Osteoblast (primary cell): ENCODE results near the gene TTC3. TPM values are rescaled to one million over a fixed set of nuclear protein-coding genes. Genes with fewer than 3 reads are reported as not detected.
A peak's percentile ranks its signal among the peaks of the same experiment; 100 is the strongest.

Experiments
- DNase-seq: peaks from one replicate; pipeline ENCODE4 v3.0.0; 2011; ENCODE audit warnings: low spot score, mixed read lengths; ENCODE audit not compliant: insufficient read length; ENCODE audit errors: missing footprints
- H2AFZ ChIP-seq: 2 replicates; pipeline ENCODE4 v1.6.0; 2011; ENCODE audit warnings: mild to moderate bottlenecking, low read length
- H3K27ac ChIP-seq: 2 replicates; pipeline ENCODE4 v1.5.1; 2011; ENCODE audit warnings: mild to moderate bottlenecking, low read depth, low read length, moderate library complexity
- H3K27me3 ChIP-seq: 2 replicates; pipeline ENCODE4 v1.6.0; 2012; ENCODE audit warnings: mild to moderate bottlenecking, control low read depth, inconsistent platforms, low read length, moderate library complexity; ENCODE audit not compliant: insufficient read depth
- H3K36me3 ChIP-seq: 2 replicates; pipeline ENCODE4 v1.5.1; 2011; ENCODE audit warnings: mild to moderate bottlenecking, low read length, control low read depth, moderate library complexity; ENCODE audit not compliant: insufficient read depth
- H3K4me1 ChIP-seq: 2 replicates; pipeline ENCODE4 v1.5.1; 2011; ENCODE audit warnings: mild to moderate bottlenecking, low read length, control low read depth, moderate library complexity; ENCODE audit not compliant: insufficient read depth
- H3K4me2 ChIP-seq: 2 replicates; pipeline ENCODE4 v1.6.0; 2011; ENCODE audit warnings: mild to moderate bottlenecking, low read length; ENCODE audit not compliant: insufficient read depth
- H3K4me3 ChIP-seq: fragments of 200-600 bp; sonication (generic); 3 replicates; pipeline ENCODE4 v1.5.1; 2012; ENCODE audit warnings: mild to moderate bottlenecking, low read length, inconsistent platforms; ENCODE audit not compliant: insufficient read depth
- H3K79me2 ChIP-seq: 2 replicates; pipeline ENCODE4 v1.6.0; 2012; ENCODE audit warnings: mild to moderate bottlenecking, low read length, control low read depth, inconsistent platforms; ENCODE audit not compliant: insufficient read depth
- H3K9me3 ChIP-seq: 2 replicates; pipeline ENCODE4 v1.5.1; 2011; ENCODE audit warnings: low read depth, low read length, control low read depth
- H4K20me1 ChIP-seq: 2 replicates; pipeline ENCODE4 v1.6.0; 2012; ENCODE audit warnings: mild to moderate bottlenecking, low read length, control low read depth; ENCODE audit not compliant: insufficient read depth
- CTCF ChIP-seq: IDR thresholded peaks from 2 replicates; pipeline ENCODE4 v1.5.1; 2011; ENCODE audit warnings: mild to moderate bottlenecking, low read depth, low read length, moderate library complexity; ENCODE audit errors: extremely low read depth
- total RNA-seq: library from RNA; depleted of rRNA; stranded (reverse); fragments of >200 nt; gene quantifications from 2 replicates; pipeline ENCODE4 v1.2.3, GENCODE V29; 2012

Gene TTC3
- total RNA-seq, 1 donor = 364 TPM

- peaks cover 76% of the 10 kb centered on the region for H4K20me1 ChIP-seq
- peaks cover 94% of the 10 kb centered on the region for H3K79me2 ChIP-seq
- H3K4me2 ChIP-seq = no peak overlapping the region
- H2AFZ ChIP-seq = no peak overlapping the region
- H3K27me3 ChIP-seq = no peaks in the 10 kb centered on the region
- peaks cover 3% of the 10 kb centered on the region for H3K4me1 ChIP-seq
- H3K9me3 ChIP-seq = no peaks in the 10 kb centered on the region
- no peak for TF ChIP-seq CTCF
- no peak overlapping the region for H3K27ac ChIP-seq
- DNase-seq = no peak
- H3K4me3 ChIP-seq = no peak overlapping the region
- H3K36me3 ChIP-seq = peaks cover under 1% of the 10 kb centered on the region
Observed at GRCh38 chr21:37082856-37083528, 9.9 kb downstream of the TTC3 start.

- Histone ChIP-seq H3K4me3 (no peak overlapping the region), H4K20me1 (peaks cover 78% of the 10 kb centered on the region), H3K27ac (no peak overlapping the region), H3K4me1 (peaks cover 3% of the 10 kb centered on the region), H3K79me2 (peaks cover 96% of the 10 kb centered on the region), H3K27me3 (no peaks in the 10 kb centered on the region), H3K4me2 (no peak overlapping the region), H2AFZ (no peak overlapping the region), H3K36me3 (peaks cover 12% of the 10 kb centered on the region), H3K9me3 (no peaks in the 10 kb centered on the region)
- DNase-seq = no peak
- TF ChIP-seq CTCF = no peak
Observed at GRCh38 chr21:37085726-37086125, 12.7 kb downstream of the TTC3 start.

- Histone ChIP-seq H3K27ac (peak overlapping the region; percentile 18), H3K4me1 (peaks cover 3% of the 10 kb centered on the region), H3K36me3 (peaks cover 16% of the 10 kb centered on the region), H2AFZ (no peak overlapping the region), H4K20me1 (peaks cover 70% of the 10 kb centered on the region), H3K4me2 (no peak overlapping the region), H3K79me2 (peaks cover 91% of the 10 kb centered on the region), H3K27me3 (no peaks in the 10 kb centered on the region), H3K9me3 (no peaks in the 10 kb centered on the region), H3K4me3 (no peak overlapping the region)
- DNase-seq = no peak
- TF ChIP-seq CTCF = peak; percentile 65
Observed at GRCh38 chr21:37087188-37087587, 14.1 kb downstream of the TTC3 start.

- peaks cover 60% of the 10 kb centered on the region for H4K20me1 ChIP-seq
- H3K4me3 ChIP-seq = no peak overlapping the region
- H2AFZ ChIP-seq = no peak overlapping the region
- H3K27me3 ChIP-seq = no peaks in the 10 kb centered on the region
- H3K36me3 ChIP-seq = peaks cover 19% of the 10 kb centered on the region
- H3K79me2 ChIP-seq = peaks cover 84% of the 10 kb centered on the region
- H3K4me2 ChIP-seq = no peak overlapping the region
- no peak overlapping the region for H3K27ac ChIP-seq
- peaks cover 3% of the 10 kb centered on the region for H3K4me1 ChIP-seq
- DNase-seq = no peak
- no peak for TF ChIP-seq CTCF
- no peaks in the 10 kb centered on the region for H3K9me3 ChIP-seq
Observed at GRCh38 chr21:37088186-37088735, 15.2 kb downstream of the TTC3 start.
